ENCODE results near the gene SLC29A3.
"Not testable (repeated sequence)": the region's sequence is repeated elsewhere in the genome, so short reads cannot be mapped to it uniquely, and the experiment has no call there.

The SLC29A3 gene

DNA sequence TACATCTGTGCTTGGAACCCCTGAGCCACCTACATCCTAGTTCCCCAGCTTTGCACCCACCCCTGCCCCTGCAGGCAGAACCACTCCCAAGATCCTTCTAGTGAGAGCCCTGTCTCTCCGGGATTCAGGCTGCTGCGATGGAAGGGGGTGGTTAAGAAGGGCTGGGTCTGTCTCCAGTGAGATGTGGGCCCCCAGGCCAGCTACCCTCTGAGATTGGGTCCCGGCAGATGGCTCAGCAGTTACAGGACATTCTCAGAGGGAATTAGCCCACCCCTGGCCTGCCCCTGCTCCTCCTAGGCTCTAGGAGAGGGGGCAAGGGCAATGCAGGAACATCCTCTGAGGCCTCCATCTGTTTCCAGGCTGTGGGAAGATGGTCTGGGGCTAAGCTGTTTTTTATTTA lies 27.7 kb downstream of the SLC29A3 start:
- no peak for DNase-seq (ENCODE audit: low spot score)

DNA sequence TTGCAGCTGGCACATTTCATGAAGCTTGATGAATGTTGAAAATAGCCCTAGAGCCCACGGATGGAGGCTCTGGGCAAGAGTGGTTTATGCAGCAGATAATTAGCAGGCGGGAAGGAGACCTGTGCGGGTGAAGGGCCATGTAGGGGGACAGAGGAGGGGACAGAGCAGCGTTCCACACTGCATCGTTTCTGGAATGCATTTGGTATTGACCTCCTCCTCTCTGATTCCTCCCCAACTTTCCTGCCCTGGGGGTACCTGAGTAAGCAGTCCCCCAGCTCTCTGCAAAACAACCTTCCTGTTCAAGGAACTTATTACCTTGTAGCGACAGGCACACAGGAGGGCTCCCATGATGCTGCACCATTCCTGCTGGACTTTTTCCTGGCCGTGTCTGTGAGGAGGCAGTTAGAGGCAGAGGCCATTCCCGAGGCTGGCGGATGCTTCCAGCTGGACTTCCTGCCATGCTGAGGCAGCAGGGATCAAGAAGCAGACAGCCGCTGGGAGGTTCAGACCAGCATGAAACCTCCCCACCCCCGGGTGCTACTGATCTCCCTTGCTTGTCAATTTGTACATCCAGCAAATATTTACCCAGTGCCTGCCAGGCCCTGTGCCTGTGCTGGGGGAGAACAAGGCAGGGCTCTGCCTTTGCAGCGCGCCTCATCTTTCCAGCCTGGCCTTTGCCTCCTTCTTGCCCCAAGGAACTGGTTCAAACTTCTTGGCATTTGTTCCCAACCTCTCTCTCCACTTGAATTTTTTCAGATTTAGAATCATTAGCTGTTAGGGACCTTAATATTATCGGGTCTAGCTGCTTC lies 28.7 kb downstream of the SLC29A3 start:
- DNase-seq (ENCODE audit: low spot score), result no peak

DNA sequence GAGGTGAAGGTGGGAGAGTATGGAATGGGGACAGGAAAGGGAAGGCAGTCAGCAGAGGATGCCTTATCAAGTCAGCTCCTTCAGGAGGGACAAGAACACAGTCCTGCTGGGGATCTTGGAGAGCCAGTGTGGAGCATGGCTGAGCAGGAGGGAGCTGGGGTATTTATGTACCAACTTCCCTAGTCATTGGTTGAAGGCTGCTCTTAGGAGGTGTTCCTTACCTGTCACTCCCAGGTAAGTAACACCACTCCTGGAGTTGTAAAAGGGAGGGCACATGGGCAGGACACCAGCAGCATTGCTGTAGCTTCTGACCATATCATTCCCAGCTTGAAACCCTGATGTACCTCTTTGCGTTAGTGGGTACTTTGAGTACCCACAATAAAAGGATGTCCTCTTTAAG lies 29.8 kb downstream of the SLC29A3 start:
- no peak for DNase-seq (ENCODE audit: low spot score)

DNA sequence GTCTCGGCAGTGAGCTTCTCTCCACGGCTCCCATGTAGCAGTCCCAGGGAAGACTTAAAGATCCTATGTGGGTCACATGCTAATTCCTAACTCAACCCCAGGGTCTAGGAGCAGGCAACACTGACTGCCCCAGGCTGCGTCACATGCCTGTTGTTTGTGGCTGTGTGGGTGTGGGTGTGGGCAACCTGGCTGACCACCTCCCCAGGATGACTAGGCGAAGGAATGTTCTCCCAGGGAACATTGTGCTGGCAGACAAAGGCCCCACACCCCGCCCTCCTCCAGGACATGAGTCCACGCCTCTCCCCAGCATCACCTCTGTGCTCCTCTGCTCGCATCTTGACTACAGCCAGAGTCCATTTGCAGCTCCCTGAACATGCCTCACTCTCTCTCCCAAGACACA lies 30.3 kb downstream of the SLC29A3 start:
- DNase-seq (ENCODE audit: low spot score), result peak; percentile 45

DNA sequence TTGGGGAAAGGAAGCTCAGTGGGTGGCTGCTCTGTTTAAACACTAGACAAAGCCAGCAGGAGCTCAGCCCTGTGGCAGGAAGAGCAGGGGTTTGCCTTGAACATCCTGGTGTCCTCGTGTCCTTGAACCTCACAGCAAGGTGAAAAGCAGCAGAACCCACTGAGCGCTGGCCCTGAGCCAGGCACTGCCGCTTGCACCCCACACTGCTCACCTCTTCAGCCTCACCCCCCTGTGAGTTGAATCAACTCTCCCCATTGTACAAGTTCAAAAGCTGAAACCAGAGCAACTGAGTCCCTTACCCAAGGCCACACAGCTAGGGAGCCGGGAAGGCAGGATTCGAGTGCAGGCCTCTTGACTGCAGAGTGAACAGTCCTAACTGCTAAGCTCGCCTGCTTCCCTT lies 32.0 kb downstream of the SLC29A3 start:
- DNase-seq (ENCODE audit: low spot score), result no peak

DNA sequence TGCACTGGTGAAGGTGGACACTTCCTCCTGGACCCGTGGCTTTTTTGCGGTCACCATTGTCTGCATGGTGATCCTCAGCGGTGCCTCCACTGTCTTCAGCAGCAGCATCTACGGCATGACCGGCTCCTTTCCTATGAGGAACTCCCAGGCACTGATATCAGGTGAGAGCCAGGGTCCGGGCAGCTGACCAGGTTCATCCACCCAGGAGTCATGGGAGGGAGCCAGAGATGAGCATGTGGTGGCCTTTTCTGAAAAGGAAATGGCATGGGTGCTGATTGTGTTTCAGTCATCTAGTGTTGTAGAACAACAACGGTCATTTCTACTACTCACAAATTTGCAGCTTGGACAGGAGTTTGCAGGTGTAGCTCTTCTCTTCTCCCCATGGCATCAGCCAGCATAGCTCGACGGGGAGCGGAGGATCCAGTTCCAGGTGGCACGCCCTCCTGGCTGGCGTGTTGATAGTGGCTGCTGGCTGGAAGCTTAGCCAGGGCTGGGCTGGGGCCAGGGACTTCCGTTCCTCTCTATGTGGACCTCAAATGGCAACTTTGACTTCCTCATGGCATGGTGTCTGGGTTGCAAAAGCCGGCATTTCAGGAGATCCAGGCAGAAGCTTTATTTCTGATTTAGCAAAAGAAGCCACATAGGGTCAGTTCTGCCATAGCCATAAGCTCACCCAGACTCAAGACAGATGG lies 32.7 kb downstream of the SLC29A3 start:
- DNase-seq (ENCODE audit: low spot score), result no peak

DNA sequence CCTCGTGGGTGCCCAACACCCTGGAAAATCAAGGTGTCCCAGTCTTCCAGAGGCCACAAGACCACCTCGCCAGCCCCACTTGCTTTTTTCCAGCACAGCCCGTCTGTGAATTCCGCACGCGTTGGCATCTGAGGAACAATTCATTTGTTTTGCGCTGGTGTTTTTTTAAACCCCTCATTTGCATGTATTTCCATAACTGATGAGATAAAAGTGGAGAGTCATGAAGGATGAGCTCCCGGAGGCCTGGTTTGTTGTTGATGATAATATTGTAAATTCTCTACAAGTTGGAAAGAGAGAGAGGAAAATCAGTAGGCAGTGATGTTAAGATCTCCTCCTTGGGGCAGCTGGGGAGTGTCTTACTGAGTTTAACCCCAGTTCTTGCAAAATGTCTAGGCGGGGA lies 34.6 kb downstream of the SLC29A3 start:
- no peak for DNase-seq (ENCODE audit: low spot score)

DNA sequence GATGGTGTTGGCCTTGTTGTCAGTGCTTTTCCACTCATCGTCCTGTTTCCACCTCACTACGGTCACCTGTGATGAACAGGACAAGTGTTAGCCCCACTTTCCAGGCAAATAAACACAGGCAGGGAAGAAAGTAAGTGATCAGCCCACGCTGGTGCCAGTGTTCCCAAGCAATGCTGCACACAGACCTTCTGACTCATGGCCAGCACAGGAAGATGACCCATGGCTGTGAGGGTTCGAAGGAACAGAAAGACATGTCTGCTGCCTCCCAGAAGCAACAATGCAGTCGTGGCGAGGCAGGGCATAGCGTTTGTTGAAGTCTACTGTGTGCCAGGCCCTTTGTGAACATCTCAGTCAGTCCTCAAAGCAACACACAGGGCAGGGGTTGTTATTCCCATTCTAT lies 35.7 kb downstream of the SLC29A3 start:
- no peak for DNase-seq (ENCODE audit: low spot score)

DNA sequence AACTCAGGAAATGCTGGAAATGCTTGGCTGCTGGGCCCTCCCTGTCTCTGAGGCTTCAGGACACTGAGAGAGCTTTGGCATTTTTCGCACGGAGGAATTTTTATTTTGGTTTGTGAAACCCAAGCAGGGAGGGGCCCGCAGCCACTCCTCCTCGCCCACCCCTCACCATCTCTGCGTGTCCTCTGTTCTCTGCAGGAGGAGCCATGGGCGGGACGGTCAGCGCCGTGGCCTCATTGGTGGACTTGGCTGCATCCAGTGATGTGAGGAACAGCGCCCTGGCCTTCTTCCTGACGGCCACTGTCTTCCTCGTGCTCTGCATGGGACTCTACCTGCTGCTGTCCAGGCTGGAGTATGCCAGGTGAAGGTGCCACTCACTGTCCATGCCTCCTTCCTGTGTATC lies 36.8 kb downstream of the SLC29A3 start:
- DNase-seq (ENCODE audit: low spot score), result no peak

DNA sequence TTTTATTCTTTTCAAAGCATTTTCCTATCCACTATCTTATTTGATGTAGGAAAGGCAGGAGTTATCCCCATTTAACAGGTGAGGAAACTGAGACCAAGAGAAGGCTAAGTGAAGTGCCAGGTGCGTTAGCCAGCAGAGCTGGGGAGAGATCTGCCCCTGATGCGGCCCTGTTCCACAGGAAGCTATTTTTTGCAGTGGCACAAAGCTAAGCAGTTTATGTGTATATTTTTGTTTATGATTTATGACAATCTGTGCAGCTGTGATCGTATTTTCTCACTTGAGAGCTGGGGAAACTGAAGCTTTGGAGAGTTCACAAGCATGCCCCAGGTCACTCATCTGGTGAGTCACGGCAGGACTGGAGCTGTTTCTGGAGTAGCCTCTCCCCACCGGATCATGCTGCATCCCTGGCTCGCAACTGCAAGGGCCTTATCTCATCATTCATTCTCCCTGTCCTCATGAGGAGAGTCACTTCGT lies 38.8 kb downstream of the SLC29A3 start:
- no peak for DNase-seq (ENCODE audit: low spot score)

DNA sequence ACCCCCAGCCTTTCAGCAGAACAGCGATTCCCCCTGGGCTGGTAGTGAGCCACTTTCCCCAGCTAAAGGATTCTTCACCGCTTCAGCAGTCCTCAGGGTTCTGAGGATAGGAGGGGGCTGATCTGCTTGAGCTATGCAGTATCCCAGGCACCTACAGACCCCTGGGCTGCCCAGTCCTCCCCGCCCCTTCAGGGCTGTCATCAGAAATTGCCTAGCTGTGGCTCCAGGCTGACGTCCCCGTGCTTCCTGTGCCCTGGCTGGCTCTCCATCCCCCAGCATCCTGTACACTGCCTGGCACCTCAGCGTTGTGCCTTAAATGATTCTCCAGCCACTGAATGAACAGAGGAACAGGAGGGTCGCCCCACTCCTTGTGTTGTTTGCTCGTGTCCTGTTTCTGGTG lies 39.2 kb downstream of the SLC29A3 start:
- no peak for DNase-seq (ENCODE audit: low spot score)

DNA sequence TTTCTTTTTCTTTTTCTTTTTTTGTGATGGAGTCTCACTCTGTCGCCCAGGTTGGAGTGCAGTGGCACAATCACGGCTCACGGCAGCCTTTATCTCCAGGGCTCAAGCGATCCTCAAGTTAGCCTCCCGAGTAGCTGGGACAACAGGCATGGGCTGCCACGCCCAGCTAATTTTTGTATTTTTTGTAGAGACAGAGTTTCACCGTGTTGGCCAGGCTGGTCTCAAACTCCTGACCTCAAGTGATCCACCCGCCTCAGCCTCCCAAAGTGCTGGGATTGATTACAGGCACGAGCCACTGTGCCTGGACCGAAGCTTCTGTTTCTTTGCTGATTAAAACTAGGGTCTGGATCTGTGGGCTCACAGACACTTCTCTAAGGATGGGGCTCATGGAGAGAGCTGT lies 39.8 kb downstream of the SLC29A3 start:
- not testable (repeated sequence) for DNase-seq (ENCODE audit: low spot score)

DNA sequence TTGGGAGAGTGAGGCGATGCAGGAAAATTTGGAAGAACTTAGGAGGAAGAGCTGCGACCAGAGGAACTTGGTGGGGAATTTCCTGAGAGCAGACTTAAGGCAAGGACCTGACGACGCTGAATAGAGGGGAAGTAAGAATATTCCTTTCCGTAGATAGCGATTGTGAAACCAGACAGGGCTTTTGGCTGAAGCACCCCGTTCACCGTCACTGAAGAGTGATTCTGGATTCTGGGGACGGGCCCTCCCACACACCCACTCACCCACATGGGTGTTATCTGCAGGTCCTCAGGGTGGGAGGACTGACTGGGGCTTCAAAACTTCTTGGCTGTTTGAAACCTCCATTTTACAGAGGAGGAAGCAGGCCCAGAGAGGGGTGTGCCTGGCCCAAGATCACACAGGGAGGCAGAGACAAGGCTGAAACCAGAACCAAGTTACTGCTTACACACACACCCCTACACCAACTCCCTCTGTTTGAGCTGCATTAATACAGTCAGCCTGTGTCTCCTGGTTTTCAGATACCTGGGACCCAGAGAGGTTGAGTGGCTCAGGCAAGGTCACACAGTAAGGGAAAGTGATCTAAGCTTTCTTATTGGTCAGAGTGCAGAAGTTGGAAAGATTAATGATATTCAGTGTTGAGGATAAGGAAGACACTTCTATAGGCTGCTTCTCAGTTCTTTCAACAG lies 40.4 kb downstream of the SLC29A3 start:
- DNase-seq (ENCODE audit: low spot score), result no peak

DNA sequence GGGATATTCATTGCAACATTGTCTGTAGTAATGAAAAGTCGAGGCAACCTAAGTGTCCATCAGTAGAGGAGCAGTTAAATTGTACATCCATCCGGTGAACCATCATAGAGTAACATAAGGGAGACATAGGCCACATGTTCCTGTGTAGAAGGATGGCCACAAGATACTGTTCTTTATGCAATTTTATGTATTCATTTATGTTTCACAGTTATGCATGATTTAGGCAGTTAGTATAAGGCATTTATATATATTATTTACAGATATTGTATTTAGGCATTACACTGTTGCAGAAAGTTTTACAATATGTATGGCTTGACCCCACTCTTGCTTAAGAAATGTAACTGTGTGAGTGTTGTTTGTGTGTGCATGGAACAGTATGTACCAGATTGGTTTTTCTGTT lies 41.7 kb downstream of the SLC29A3 start:
- no peak for DNase-seq (ENCODE audit: low spot score)

DNA sequence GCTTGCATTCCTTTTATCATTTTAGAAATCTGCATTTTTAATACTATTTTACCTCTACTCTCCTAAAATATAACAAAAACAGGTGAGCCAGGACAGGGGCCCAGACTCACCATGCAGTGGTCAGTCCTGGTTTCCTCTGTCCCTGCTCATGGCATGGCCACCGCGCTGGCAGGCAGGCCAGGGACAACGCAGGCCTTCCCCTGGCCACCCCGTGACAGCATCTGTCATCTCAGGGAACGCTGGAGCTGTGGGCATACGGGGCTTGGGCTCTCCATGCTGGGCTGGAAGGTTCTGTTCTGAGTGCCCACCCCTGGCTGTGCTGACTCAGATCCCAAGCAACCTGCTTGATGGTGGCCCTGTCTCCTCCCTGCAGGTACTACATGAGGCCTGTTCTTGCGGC lies 42.5 kb downstream of the SLC29A3 start:
- DNase-seq (ENCODE audit: low spot score), result no peak

DNA sequence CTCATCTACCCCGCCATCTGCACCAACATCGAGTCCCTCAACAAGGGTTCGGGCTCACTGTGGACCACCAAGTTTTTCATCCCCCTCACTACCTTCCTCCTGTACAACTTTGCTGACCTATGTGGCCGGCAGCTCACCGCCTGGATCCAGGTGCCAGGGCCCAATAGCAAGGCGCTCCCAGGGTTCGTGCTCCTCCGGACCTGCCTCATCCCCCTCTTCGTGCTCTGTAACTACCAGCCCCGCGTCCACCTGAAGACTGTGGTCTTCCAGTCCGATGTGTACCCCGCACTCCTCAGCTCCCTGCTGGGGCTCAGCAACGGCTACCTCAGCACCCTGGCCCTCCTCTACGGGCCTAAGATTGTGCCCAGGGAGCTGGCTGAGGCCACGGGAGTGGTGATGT lies 43.1 kb downstream of the SLC29A3 start:
- no peak for DNase-seq (ENCODE audit: low spot score)

DNA sequence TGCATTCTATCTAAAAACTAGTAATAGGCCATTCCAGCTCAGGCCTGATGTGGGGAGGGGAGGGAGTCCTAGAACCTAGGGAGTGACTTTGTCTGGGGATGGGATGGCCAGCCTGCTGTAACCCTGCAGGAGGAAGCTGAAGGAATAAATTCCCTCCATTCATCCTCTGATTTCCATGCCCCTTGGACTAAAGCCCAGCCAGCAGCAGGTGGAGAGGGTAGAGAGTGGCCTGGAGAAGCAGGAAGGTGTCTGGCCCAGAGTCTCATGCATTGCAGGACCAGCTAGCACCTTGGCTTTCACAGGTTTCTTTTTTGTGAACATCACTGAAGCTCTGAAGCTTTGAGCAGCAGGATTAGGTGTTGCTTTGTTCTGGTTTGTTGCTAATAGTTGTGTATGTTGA lies 44.9 kb downstream of the SLC29A3 start:
- DNase-seq (ENCODE audit: low spot score), result no peak

DNA sequence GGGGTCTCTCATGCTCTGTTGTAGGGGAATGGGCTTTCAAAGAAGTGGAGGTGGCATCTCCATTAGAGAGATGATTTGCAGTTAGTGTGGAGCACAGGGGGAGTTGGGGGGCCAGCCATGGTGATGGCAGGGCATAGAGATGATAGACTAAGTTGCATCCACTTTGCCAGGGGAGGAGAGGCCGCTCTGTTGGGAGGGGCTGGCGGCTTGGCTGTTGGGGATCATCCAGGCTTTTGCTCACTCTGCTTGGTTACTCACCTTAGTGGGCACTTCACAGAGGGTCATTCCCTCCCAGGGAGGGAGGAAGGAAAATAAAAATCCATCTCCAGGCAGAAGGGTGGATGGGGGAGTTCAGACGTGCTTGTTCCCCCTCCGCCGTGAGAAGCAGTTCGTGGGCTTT lies 46.3 kb downstream of the SLC29A3 start:
- no peak for DNase-seq (ENCODE audit: low spot score)

DNA sequence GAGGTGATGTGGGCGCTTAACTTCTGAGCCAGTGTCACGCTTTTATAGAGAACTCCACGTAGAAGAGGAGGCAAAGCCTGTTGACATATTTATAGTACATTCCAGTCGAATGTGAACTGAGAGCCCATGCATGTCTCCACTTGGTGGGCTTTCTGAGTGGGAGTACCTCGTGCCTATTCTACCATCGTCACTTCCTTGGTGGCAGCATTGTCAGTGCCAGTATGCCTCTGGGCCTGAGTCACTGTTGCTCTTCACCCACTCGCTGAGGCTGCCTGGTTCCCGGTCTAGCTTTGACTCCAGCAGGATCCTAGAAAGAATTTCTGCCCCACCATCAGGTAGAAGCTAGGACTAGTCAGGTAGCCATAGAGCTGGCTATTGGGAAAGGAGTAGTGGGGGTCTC lies 47.6 kb downstream of the SLC29A3 start:
- DNase-seq (ENCODE audit: low spot score), result no peak

DNA sequence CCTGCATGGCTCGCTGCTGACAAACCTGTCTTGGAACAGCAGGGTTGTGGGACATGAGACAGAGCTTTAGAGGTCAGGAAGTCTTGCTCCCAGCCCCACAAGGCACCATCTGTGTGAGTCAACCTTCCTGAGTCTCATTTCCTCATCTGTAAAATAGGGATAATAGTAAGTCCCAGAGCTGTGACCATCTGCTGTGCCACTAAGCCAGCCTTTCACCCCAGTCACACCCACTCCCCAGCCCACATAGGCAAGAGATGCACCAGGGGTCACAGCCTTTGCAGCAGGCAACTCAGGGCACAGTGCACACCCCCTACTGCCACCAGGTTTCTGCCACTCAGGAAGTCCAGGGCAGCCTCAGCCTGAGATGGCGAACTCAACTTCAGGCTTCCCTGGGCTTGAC lies 48.2 kb downstream of the SLC29A3 start:
- DNase-seq (ENCODE audit: low spot score), result peak; percentile 43

DNA sequence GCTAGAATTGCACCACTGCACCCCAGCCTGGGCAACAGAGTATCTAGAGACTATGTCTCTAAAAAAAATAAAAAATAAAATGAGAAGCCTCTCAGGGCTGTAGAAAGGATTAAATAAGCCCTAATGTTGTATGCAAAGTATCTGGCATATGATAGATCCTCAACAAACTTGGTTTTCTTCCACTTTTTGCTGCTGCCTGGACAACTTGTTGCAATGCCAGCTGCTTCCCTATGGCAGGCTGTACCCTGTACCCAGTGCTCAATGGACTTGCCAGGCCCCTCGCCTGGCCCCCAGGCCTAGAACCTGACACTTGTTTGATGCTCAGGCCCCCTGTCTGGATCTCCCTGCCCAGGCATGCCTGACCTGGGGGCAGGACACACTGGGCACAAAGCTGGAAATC lies 49.1 kb downstream of the SLC29A3 start:
- no peak for DNase-seq (ENCODE audit: low spot score)

DNA sequence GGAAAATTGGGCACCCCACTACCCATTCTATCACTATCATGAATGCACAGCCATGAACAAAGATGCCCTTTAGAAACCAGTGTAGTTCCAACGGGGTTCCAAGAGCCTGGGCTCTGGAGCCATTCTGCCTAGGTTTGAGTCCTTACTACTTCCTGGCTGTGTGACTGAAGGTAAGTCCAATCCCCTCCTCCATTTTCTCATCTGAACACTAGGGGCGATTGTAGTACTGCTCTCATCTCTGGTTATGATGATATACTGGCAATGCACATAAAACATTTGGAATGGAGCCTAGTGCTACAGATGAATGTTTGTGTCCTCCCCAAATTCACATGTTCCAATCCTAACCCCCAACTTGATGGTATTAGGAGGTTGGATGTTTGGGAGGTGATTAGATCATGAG lies 49.6 kb downstream of the SLC29A3 start:
- no peak for DNase-seq (ENCODE audit: low spot score)

DNA sequence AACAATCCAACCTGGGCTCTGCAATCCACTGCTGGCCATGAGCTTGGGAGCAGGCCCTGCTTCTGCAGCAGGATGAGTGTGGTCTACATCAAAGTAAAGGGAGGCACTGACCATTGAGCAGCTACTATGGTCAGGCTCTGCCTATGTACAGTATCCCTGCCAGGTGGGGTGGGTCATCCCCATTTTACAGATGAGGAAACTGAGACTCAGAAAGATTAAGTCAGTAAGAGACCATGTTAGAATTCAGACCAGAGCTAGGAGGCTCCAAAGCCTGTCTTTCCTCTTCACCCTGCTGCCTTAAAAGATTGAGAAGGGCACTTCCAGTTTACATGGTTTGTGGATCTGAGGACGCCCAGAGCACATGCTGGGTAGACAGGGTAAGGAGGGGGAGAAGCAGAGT lies 50.5 kb downstream of the SLC29A3 start:
- DNase-seq (ENCODE audit: low spot score), result no peak

All from kidney tubule cell (primary cell).